GM04503 (cell line): ENCODE results near the gene CXorf51A.
"Not testable (repeated sequence)": the region's sequence is repeated elsewhere in the genome, so short reads cannot be mapped to it uniquely, and the experiment has no call there.

ENCODE experiments used
- DNase-seq: peaks from one replicate; pipeline ENCODE4 v3.0.0-alpha.2; 2012; ENCODE audit warnings: low read depth

Gene CXorf51A

GRCh38 chrX:146814644-146815043 lies at the start of gene CXorf51A:
TSS of gene CXorf51A (minus strand) at chrX:146814744. CDS start at chrX:146814723, 21 bp downstream.
- DNase-seq: not testable (repeated sequence)

- no peak for DNase-seq
Observed at GRCh38 chrX:146863566-146863965, 49.0 kb upstream of the CXorf51A start.

GRCh38 chrX:146854281-146854680 lies 39.7 kb upstream of the CXorf51A start:
- no peak for DNase-seq

- DNase-seq: no peak
Observed at GRCh38 chrX:146831994-146832393, 17.4 kb upstream of the CXorf51A start.

GRCh38 chrX:146809471-146809870 lies 5.1 kb downstream of the CXorf51A start, which contains the start of gene CXorf51B:
TSS of gene CXorf51B (plus strand) at chrX:146809771. CDS start at chrX:146809792, 21 bp downstream.
- not testable (repeated sequence) for DNase-seq
